ENCODE results near the gene EPB41. TPM values are rescaled to one million over a fixed set of nuclear protein-coding genes. Genes with fewer than 3 reads are reported as not detected.
A peak's percentile ranks its signal among the peaks of the same experiment; 100 is the strongest.

EPB41 gene
- polyA plus RNA-seq, 2 donors, result 10.2 to 12.0 TPM

DNA sequence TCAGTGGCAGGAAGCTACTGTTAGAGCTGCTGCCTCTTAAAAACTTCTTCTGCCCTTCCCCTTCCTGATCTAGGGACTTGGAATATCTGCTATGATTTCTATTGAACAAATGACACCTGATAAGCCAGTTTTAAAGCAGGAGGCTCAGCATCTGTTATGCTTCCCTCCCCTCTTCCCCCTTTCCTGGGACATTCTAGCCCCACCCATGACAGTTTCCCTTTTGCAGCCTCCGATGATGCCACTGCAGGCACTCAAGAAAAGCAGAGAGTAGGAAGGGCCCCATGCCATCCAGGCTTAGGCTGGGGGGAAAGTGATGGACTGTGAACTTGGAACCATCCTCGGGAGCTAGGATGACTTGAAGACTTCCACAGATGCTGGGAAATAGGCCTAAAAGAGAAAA lies 15.1 kb upstream of the EPB41 start:
- Histone ChIP-seq H3K4me1 (ENCODE audit: control insufficient read depth in 2 of 2, insufficient read depth in 2 of 2, low read length in 1 of 2) (peaks cover 0 to 6% of the 10 kb centered on the region in 2 donors), H3K4me3 (ENCODE audit: low read depth in 1 of 2, low read length in 2 of 2) (no peak overlapping the region), H3K27ac (ENCODE audit: low read depth in 2 of 2, low read length in 1 of 2) (no peak overlapping the region), H3K9me3 (ENCODE audit: control insufficient read depth in 2 of 2, insufficient read depth in 1 of 2, low read depth in 1 of 2, low read length in 1 of 2) (no peaks in the 10 kb centered on the region), H3K27me3 (ENCODE audit: control insufficient read depth in 1 of 2, insufficient read depth in 2 of 2, low read length in 2 of 2) (no peaks in the 10 kb centered on the region), H3K36me3 (ENCODE audit: control insufficient read depth in 2 of 2, insufficient read depth in 2 of 2, low read length in 1 of 2) (no peaks in the 10 kb centered on the region)
- 53 to 55% methylated on average over 2 of the region's 2 CpGs for WGBS, 2 donors

DNA sequence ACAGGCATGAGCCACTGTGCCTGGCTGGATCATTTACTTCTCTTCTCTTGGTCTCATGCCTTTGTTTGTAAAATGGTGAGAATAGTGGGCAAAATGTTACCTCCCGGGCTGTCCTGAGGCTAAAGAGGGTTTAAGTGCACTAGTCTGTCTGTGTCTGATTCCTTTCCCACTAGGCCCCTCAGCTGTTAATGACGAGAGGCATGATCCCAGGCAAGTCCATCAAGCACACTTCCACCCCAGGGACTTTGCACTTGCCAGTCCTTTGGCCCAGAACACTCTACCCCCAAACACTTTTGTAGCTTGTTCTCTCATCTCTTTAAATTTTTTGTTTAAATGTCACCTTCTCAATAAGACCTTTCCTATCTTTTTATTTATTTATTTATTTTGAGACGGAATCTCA lies 13.8 kb upstream of the EPB41 start:
- H3K36me3 ChIP-seq (ENCODE audit: control insufficient read depth in 2 of 2, insufficient read depth in 2 of 2, low read length in 1 of 2), result no peaks in the 10 kb centered on the region
- peaks cover 0 to 6% of the 10 kb centered on the region in 2 donors for H3K4me1 ChIP-seq (ENCODE audit: control insufficient read depth in 2 of 2, insufficient read depth in 2 of 2, low read length in 1 of 2)
- no peak overlapping the region for H3K4me3 ChIP-seq (ENCODE audit: low read depth in 1 of 2, low read length in 2 of 2)
- no peaks in the 10 kb centered on the region for H3K9me3 ChIP-seq (ENCODE audit: control insufficient read depth in 2 of 2, insufficient read depth in 1 of 2, low read depth in 1 of 2, low read length in 1 of 2)
- 89 to 99% methylated on average over 3 of the region's 3 CpGs for WGBS, 2 donors
- no peaks in the 10 kb centered on the region for H3K27me3 ChIP-seq (ENCODE audit: control insufficient read depth in 1 of 2, insufficient read depth in 2 of 2, low read length in 2 of 2)
- H3K27ac ChIP-seq (ENCODE audit: low read depth in 2 of 2, low read length in 1 of 2), result no peak overlapping the region

DNA sequence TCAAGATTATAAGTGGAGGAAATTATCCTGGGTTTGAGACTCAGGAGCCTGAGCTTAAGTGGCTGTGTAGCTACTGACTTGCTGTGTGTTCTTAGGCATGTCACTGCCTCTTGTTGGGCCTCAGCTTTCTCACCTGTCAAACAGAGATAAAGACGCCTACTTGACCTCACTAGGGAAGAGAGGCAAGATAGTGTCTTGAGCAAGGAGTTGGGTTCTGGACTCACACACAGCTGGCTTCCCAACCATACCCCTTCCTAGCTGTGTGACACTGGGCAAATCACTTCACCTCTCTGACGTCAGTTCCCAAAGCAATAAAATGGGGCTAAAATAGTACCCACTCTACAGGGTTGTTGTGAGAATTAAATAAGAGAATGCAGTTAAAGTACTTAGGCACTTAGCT lies 11.6 kb upstream of the EPB41 start:
- no peaks in the 10 kb centered on the region for H3K9me3 ChIP-seq (ENCODE audit: control insufficient read depth in 2 of 2, insufficient read depth in 1 of 2, low read depth in 1 of 2, low read length in 1 of 2)
- H3K4me1 ChIP-seq (ENCODE audit: control insufficient read depth in 2 of 2, insufficient read depth in 2 of 2, low read length in 1 of 2), result peaks cover 0 to 6% of the 10 kb centered on the region in 2 donors
- 87 to 97% methylated on average over 2 of the region's 2 CpGs for WGBS, 2 donors
- no peak overlapping the region for H3K4me3 ChIP-seq (ENCODE audit: low read depth in 1 of 2, low read length in 2 of 2)
- H3K27ac ChIP-seq (ENCODE audit: low read depth in 2 of 2, low read length in 1 of 2), result no peak overlapping the region
- H3K36me3 ChIP-seq (ENCODE audit: control insufficient read depth in 2 of 2, insufficient read depth in 2 of 2, low read length in 1 of 2), result no peaks in the 10 kb centered on the region
- no peaks in the 10 kb centered on the region for H3K27me3 ChIP-seq (ENCODE audit: control insufficient read depth in 1 of 2, insufficient read depth in 2 of 2, low read length in 2 of 2)

DNA sequence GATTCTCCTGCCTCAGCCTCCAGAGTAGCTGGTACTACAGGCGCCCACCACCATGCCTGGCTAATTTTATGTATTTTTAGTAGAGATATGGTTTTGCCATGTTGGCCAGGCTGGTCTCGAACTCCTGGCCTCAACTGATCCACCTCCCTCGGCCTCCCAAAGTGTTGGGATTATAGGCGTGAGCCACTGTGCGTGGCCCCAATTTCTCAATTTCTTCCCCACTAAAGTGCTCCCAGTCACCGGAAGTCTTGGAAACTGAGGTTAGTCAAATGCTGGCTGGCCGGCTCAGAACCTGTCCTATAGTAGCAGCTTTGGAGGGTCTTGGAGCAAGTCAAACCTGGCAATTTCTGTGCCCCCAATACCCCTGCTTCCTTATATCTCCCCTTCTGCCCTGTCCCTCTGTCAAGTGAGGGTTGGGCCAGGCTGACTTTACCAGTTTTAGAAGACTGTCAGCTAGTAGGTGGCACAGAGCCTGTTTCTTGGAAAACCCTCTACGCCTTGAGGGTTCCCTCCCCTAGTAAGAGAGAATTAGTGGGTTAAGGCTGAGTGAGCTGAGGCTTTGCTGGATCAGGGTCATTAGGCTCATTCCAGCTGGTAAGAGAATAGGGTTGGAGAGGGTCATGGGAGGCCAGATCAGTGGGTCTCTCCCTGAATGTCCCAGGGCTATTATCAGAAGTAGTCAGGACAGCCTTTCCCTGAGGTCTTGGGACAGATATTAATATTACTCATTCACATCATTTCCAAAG lies 8.3 kb upstream of the EPB41 start:
- Histone ChIP-seq H3K4me3 (ENCODE audit: low read depth in 1 of 2, low read length in 2 of 2) (no peak overlapping the region), H3K9me3 (ENCODE audit: control insufficient read depth in 2 of 2, insufficient read depth in 1 of 2, low read depth in 1 of 2, low read length in 1 of 2) (no peaks in the 10 kb centered on the region), H3K27ac (ENCODE audit: low read depth in 2 of 2, low read length in 1 of 2) (no peak overlapping the region), H3K27me3 (ENCODE audit: control insufficient read depth in 1 of 2, insufficient read depth in 2 of 2, low read length in 2 of 2) (no peaks in the 10 kb centered on the region), H3K4me1 (ENCODE audit: control insufficient read depth in 2 of 2, insufficient read depth in 2 of 2, low read length in 1 of 2) (peaks cover 0 to 2% of the 10 kb centered on the region in 2 donors), H3K36me3 (ENCODE audit: control insufficient read depth in 2 of 2, insufficient read depth in 2 of 2, low read length in 1 of 2) (no peaks in the 10 kb centered on the region)
- 94 to 95% methylated on average over 8 of the region's 8 CpGs for WGBS, 2 donors

DNA sequence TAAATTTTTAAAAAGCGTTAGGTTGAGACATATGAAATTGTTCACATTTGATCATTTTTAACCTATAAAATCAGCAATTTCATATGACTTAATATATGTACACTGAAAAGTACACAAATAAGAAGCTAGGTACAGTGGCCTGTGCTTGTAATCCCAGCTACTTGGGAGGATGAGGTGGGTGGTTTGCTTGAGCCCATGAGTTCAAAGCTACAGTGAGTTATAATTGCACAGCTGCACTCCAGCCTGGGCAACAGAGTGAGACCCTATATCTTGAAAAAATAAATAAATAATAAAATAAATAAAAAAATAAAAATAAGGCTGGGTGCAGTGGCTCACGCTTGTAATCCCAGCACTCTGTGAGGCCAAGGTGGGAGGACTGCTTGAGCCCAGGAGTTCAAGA lies 5.2 kb upstream of the EPB41 start:
- H3K9me3 ChIP-seq (ENCODE audit: control insufficient read depth in 2 of 2, insufficient read depth in 1 of 2, low read depth in 1 of 2, low read length in 1 of 2), result no peaks in the 10 kb centered on the region
- H3K4me1 ChIP-seq (ENCODE audit: control insufficient read depth in 2 of 2, insufficient read depth in 2 of 2, low read length in 1 of 2), result peaks cover 2 to 4% of the 10 kb centered on the region in 2 donors
- no peak overlapping the region for H3K27ac ChIP-seq (ENCODE audit: low read depth in 2 of 2, low read length in 1 of 2)
- WGBS, 2 donors, result 99 to 100% methylated on average over 2 of the region's 2 CpGs
- H3K4me3 ChIP-seq (ENCODE audit: low read depth in 1 of 2, low read length in 2 of 2), result no peak overlapping the region
- no peaks in the 10 kb centered on the region for H3K36me3 ChIP-seq (ENCODE audit: control insufficient read depth in 2 of 2, insufficient read depth in 2 of 2, low read length in 1 of 2)
- no peaks in the 10 kb centered on the region for H3K27me3 ChIP-seq (ENCODE audit: control insufficient read depth in 1 of 2, insufficient read depth in 2 of 2, low read length in 2 of 2)

DNA sequence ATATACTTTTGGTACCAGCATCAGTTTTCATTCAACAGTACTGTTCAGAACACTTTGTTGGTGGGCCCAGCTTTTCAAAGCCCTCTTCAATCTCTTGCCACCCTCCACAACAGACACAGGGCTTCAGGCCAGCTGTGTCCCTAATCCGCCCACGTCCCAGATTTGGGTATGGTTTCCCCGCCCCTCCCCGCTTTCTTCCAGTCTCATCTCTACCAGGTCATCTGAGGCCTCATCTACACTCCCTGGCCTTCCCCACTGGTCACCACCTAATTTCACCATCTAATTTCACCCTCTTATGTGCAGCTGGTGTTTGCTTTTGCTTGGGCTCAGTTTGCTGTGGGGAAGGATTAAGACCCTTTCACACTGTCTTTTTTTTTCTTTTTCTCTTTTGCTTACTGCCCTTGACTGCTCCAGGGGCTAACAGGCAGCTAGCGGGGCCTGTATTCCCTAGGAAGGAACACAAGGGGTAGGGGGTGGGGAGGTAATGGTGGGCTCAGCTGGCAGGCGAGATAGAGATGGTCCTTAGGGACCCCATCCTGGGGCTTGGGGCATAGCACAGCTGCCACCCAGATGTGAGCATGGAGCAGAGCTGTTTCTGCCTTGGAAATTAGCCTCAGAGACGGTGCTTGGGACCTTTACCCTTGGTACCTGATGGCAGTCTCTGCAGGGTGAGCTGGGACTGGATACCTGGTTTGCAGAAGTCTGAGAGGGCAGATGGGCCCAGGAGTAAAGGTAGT lies 3.8 kb upstream of the EPB41 start:
- no peak overlapping the region for H3K4me3 ChIP-seq (ENCODE audit: low read depth in 1 of 2, low read length in 2 of 2)
- H3K4me1 ChIP-seq (ENCODE audit: control insufficient read depth in 2 of 2, insufficient read depth in 2 of 2, low read length in 1 of 2), result peaks cover 2 to 4% of the 10 kb centered on the region in 2 donors
- no peaks in the 10 kb centered on the region for H3K9me3 ChIP-seq (ENCODE audit: control insufficient read depth in 2 of 2, insufficient read depth in 1 of 2, low read depth in 1 of 2, low read length in 1 of 2)
- H3K27ac ChIP-seq (ENCODE audit: low read depth in 2 of 2, low read length in 1 of 2), result no peak overlapping the region
- H3K27me3 ChIP-seq (ENCODE audit: control insufficient read depth in 1 of 2, insufficient read depth in 2 of 2, low read length in 2 of 2), result no peaks in the 10 kb centered on the region
- 87 to 90% methylated on average over 7 of the region's 7 CpGs for WGBS, 2 donors
- H3K36me3 ChIP-seq (ENCODE audit: control insufficient read depth in 2 of 2, insufficient read depth in 2 of 2, low read length in 1 of 2), result no peaks in the 10 kb centered on the region

DNA sequence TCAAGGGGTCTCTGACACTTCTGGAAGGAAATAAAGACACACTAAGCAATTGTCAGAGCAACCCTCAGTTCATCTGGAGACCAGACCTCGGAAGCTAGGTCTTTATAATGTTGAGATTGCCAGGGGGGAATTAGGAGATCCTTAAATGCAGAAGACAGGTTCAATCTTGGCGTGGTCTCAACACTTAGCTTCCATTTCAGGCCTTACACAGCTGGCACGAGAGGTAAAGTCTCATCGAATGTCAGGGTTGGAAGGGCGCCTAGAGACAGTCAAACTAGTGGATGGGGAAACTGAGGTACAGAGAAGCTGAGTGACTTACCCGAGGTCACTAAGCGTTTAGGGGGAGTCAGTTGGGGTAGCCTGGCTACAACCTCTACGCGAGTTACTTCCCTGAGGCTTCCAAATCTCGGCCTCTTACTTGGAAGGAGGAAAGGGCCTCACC lies 562 bp upstream of the EPB41 start:
- peaks cover 2 to 4% of the 10 kb centered on the region in 2 donors for H3K4me1 ChIP-seq (ENCODE audit: control insufficient read depth in 2 of 2, insufficient read depth in 2 of 2, low read length in 1 of 2)
- 30% methylated on average over 10 of the region's 10 CpGs for WGBS, 2 donors
- peak overlapping the region; percentile 72 to 74 for H3K4me3 ChIP-seq (ENCODE audit: low read depth in 1 of 2, low read length in 2 of 2)
- H3K36me3 ChIP-seq (ENCODE audit: control insufficient read depth in 2 of 2, insufficient read depth in 2 of 2, low read length in 1 of 2), result no peaks in the 10 kb centered on the region
- H3K9me3 ChIP-seq (ENCODE audit: control insufficient read depth in 2 of 2, insufficient read depth in 1 of 2, low read depth in 1 of 2, low read length in 1 of 2), result no peaks in the 10 kb centered on the region
- H3K27me3 ChIP-seq (ENCODE audit: control insufficient read depth in 1 of 2, insufficient read depth in 2 of 2, low read length in 2 of 2), result no peaks in the 10 kb centered on the region
- peak overlapping the region in 1 of 2 donors; percentile 59 for H3K27ac ChIP-seq (ENCODE audit: low read depth in 2 of 2, low read length in 1 of 2)

DNA sequence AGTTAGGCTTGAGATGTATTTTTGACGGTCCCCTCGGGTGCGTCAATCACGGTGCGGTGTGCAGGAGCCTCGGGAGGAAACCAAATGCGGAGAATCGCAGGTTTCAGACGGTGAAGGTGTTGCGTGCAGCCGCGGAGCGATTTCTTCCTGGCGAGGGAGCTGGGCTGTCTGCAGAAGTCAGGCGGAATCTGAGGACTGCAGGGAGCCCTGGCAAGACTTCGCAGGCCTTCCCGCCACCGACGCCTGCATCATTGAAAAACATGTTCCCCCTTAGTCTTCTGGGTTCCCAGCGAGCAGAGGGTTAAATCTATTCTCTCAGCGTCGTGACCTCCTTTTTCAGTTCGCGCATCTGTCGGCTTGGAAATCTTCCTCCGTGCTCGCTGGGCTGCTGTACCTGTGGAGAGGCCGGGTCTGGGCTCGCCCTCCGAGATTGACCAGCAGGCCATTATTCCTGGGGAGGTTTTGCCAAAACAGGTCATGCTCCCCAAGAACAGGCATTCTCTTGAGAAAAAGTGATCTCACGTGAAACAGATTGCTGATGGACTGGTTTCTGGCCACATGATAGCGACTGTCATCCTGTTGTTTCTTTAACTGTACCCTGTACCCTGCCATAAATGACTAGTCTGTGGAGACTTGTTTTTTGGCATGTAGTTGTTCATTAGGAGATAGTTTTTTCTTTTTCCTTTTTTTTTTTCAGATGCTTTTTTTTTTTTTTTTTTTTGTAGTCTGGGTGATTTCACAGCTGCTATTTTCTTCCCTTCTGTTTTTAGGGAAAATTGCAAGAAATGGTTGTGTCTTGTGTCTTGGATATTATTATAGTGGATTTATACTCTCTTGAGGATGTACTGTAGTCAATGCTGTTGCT lies 894 bp downstream of the EPB41 start:
- peak overlapping the region; percentile 72 to 74 for H3K4me3 ChIP-seq (ENCODE audit: low read depth in 1 of 2, low read length in 2 of 2)
- H3K36me3 ChIP-seq (ENCODE audit: control insufficient read depth in 2 of 2, insufficient read depth in 2 of 2, low read length in 1 of 2), result no peaks in the 10 kb centered on the region
- WGBS, 2 donors, result 4% methylated on average over 32 of the region's 32 CpGs
- no peaks in the 10 kb centered on the region for H3K27me3 ChIP-seq (ENCODE audit: control insufficient read depth in 1 of 2, insufficient read depth in 2 of 2, low read length in 2 of 2)
- H3K4me1 ChIP-seq (ENCODE audit: control insufficient read depth in 2 of 2, insufficient read depth in 2 of 2, low read length in 1 of 2), result peaks cover 2 to 4% of the 10 kb centered on the region in 2 donors
- peak overlapping the region in 1 of 2 donors; percentile 5 for H3K27ac ChIP-seq (ENCODE audit: low read depth in 2 of 2, low read length in 1 of 2)
- H3K9me3 ChIP-seq (ENCODE audit: control insufficient read depth in 2 of 2, insufficient read depth in 1 of 2, low read depth in 1 of 2, low read length in 1 of 2), result no peaks in the 10 kb centered on the region

DNA sequence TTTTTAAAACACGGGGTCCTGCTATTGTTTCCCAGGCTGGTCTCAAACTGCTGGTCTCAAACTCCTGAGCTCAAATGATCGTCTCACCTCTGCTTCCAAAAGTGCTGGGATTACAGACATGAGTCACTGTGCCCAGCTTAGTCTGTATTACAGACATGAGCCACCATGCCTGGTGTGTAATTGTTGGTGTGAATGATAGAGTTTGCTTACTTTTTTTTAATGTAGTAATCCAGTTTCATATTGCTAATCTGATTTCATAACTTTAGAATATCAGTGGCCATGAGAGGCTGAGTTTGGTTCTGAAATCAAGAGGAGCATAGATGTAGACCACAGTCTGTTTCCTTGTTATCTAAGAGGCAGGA lies 3.4 kb downstream of the EPB41 start:
- Histone ChIP-seq H3K27ac (ENCODE audit: low read depth in 2 of 2, low read length in 1 of 2) (no peak overlapping the region), H3K4me3 (ENCODE audit: low read depth in 1 of 2, low read length in 2 of 2) (no peak overlapping the region), H3K4me1 (ENCODE audit: control insufficient read depth in 2 of 2, insufficient read depth in 2 of 2, low read length in 1 of 2) (peaks cover 0 to 4% of the 10 kb centered on the region in 2 donors), H3K27me3 (ENCODE audit: control insufficient read depth in 1 of 2, insufficient read depth in 2 of 2, low read length in 2 of 2) (no peaks in the 10 kb centered on the region), H3K36me3 (ENCODE audit: control insufficient read depth in 2 of 2, insufficient read depth in 2 of 2, low read length in 1 of 2) (no peaks in the 10 kb centered on the region), H3K9me3 (ENCODE audit: control insufficient read depth in 2 of 2, insufficient read depth in 1 of 2, low read depth in 1 of 2, low read length in 1 of 2) (no peaks in the 10 kb centered on the region)
- 59 to 66% methylated on average over 2 of the region's 2 CpGs for WGBS, 2 donors

All from esophagus (tissue), 2 donors.